ENCODE data around the gene PID1. TPM values are rescaled to one million over a fixed set of nuclear protein-coding genes. Genes with fewer than 3 reads are reported as not detected.
"Not testable (repeated sequence)": the region's sequence is repeated elsewhere in the genome, so short reads cannot be mapped to it uniquely, and the experiment has no call there.

PID1 gene
- total and polyA plus RNA-seq, 4 donors: 33.4 to 73.2 (median 50.9) TPM

DNA sequence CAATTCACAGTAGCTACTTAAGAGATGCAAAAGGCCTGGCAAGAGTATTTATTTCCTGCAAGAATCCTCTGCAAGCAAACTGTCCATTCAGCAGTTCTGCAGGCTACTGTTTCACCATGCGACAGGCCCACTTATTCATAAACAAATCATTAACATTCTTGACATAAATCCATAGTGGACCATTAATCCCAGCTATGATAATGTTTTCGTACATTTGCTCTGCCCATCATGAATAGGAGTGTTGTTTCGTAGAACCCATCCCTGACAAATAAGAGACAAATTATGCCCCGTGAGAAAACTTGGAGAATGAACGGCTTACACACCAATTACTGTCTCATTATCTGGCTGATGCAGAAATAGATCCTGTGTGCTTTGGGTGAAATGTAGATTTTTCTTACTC lies 65.4 kb downstream of the PID1 start:
- Histone ChIP-seq H3K9me3 (ENCODE audit: control insufficient read depth, insufficient read depth, low read length) (no peaks in the 10 kb centered on the region), H3K4me1 (ENCODE audit: control insufficient read depth, insufficient read depth, low read length) (peaks cover 8% of the 10 kb centered on the region), H3K27ac (ENCODE audit: low read depth, low read length) (no peak overlapping the region), H3K27me3 (ENCODE audit: control insufficient read depth, insufficient read depth, low read length) (no peaks in the 10 kb centered on the region), H3K36me3 (ENCODE audit: control insufficient read depth, insufficient read depth, low read length) (no peaks in the 10 kb centered on the region), H3K4me3 (ENCODE audit: low read depth, low read length) (no peak overlapping the region)
- peak in 5 of 6 donors; percentile 13 to 82 (median 31) for DNase-seq (ENCODE audit: low read depth in 4 of 6, low spot score in 6 of 6)
- whole genome bisulfite sequencing (ENCODE audit: insufficient coverage): 67% methylated on average over 1 of the region's 5 CpGs

DNA sequence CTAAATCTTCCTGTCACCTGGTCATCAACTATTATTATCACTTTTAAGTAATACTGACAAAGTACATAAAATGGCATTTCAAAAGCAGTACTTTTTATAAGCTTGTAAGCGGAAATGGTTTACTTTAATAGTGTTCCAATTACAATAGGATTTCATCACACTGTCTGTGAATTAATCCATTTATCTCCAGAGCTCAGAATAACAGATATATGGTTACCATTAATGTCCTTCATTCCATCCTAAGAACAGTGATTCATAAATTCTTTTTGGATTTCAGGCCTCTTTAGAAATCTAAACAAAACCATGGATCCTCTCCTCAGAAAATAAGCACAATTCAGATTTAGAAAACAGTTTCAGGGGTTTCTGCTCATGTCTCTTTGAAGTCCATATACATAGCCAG lies 68.4 kb downstream of the PID1 start:
- H3K4me3 ChIP-seq (ENCODE audit: low read depth, low read length): no peak overlapping the region
- no peak for DNase-seq (ENCODE audit: low read depth in 4 of 6, low spot score in 6 of 6)
- H3K4me1 ChIP-seq (ENCODE audit: control insufficient read depth, insufficient read depth, low read length): no peaks in the 10 kb centered on the region
- no peaks in the 10 kb centered on the region for H3K9me3 ChIP-seq (ENCODE audit: control insufficient read depth, insufficient read depth, low read length)
- H3K27ac ChIP-seq (ENCODE audit: low read depth, low read length): no peak overlapping the region
- no peaks in the 10 kb centered on the region for H3K36me3 ChIP-seq (ENCODE audit: control insufficient read depth, insufficient read depth, low read length)
- H3K27me3 ChIP-seq (ENCODE audit: control insufficient read depth, insufficient read depth, low read length): no peaks in the 10 kb centered on the region
- no CpG with 5 or more reads among the region's 1 CpG for WGBS (ENCODE audit: insufficient coverage)

DNA sequence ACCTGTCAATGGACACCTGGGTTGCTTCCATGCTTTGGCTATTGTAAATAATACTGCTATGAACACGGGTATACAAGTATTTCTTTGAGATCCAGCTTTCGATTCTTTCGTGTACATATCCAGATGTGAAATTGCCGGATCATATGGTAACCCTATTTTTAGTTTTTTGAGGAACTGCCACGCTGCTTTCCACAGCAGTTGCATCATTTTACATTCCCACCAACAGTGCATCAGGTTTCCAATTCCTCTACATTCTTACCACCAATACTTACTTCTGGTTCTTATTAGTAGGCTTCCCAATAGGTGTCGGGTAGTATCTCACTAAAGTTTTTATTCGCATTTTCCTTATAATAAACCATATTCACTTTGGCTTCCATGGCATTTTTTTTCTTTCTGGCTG lies 69.6 kb downstream of the PID1 start:
- WGBS (ENCODE audit: insufficient coverage): 98% methylated on average over 4 of the region's 7 CpGs

DNA sequence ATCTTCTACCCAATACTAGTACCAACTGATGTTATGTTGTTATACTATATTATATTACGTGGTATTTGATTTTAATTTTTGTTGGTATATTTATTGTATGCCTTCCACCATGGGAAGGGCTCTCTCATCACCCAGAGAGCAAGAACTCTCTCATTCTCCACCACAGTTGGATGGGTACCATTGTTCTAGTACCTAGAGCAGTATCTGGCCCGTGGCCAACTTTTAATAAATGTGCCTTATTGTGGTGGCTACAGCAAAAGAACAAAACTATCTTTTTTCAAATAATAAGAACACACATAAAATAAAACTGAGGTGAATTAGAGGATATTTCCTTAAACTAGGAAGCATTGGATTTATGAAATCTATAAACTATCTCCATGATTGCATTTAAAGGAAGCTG lies 71.8 kb downstream of the PID1 start:
- no peak for DNase-seq (ENCODE audit: low read depth in 4 of 6, low spot score in 6 of 6)
- H3K9me3 ChIP-seq (ENCODE audit: control insufficient read depth, insufficient read depth, low read length): no peaks in the 10 kb centered on the region
- no peak overlapping the region for H3K27ac ChIP-seq (ENCODE audit: low read depth, low read length)
- H3K4me3 ChIP-seq (ENCODE audit: low read depth, low read length): no peak overlapping the region
- H3K36me3 ChIP-seq (ENCODE audit: control insufficient read depth, insufficient read depth, low read length): no peaks in the 10 kb centered on the region
- no peaks in the 10 kb centered on the region for H3K4me1 ChIP-seq (ENCODE audit: control insufficient read depth, insufficient read depth, low read length)
- WGBS (ENCODE audit: insufficient coverage): no CpG with 5 or more reads among the region's 2 CpGs
- no peaks in the 10 kb centered on the region for H3K27me3 ChIP-seq (ENCODE audit: control insufficient read depth, insufficient read depth, low read length)

More for the DNA sequence above, 69.6 kb downstream of the PID1 start:
- H3K27me3 ChIP-seq (ENCODE audit: control insufficient read depth, insufficient read depth, low read length): no peaks in the 10 kb centered on the region
- no peaks in the 10 kb centered on the region for H3K4me1 ChIP-seq (ENCODE audit: control insufficient read depth, insufficient read depth, low read length)
- no peak for DNase-seq (ENCODE audit: low read depth in 4 of 6, low spot score in 6 of 6)
- H3K4me3 ChIP-seq (ENCODE audit: low read depth, low read length): no peak overlapping the region
- H3K36me3 ChIP-seq (ENCODE audit: control insufficient read depth, insufficient read depth, low read length): no peaks in the 10 kb centered on the region
- H3K27ac ChIP-seq (ENCODE audit: low read depth, low read length): no peak overlapping the region
- no peaks in the 10 kb centered on the region for H3K9me3 ChIP-seq (ENCODE audit: control insufficient read depth, insufficient read depth, low read length)

DNA sequence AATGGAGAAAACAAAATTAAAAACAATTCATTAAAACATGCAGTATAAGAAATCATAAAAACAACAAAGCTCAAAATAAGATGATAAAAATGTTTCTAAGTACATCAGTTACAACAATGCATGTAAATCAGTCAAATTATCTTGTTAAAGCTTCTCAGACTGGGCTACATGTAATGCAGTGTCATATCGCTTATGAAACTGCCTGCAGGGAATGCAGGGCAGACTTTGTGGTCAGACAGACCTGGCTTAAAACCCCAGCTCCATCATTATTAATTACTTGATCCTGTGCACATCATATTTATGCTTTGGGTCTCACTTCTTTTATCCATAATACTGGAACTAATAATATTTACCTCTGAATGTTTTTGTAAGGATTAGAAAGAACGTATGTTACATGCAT lies 74.6 kb downstream of the PID1 start:
- no peak for DNase-seq (ENCODE audit: low read depth in 4 of 6, low spot score in 6 of 6)
- Histone ChIP-seq H3K36me3 (ENCODE audit: control insufficient read depth, insufficient read depth, low read length) (no peaks in the 10 kb centered on the region), H3K27me3 (ENCODE audit: control insufficient read depth, insufficient read depth, low read length) (no peaks in the 10 kb centered on the region), H3K4me1 (ENCODE audit: control insufficient read depth, insufficient read depth, low read length) (no peaks in the 10 kb centered on the region), H3K27ac (ENCODE audit: low read depth, low read length) (no peak overlapping the region), H3K4me3 (ENCODE audit: low read depth, low read length) (no peak overlapping the region), H3K9me3 (ENCODE audit: control insufficient read depth, insufficient read depth, low read length) (no peaks in the 10 kb centered on the region)
- 88% methylated on average over 1 of the region's 2 CpGs for WGBS (ENCODE audit: insufficient coverage)

DNA sequence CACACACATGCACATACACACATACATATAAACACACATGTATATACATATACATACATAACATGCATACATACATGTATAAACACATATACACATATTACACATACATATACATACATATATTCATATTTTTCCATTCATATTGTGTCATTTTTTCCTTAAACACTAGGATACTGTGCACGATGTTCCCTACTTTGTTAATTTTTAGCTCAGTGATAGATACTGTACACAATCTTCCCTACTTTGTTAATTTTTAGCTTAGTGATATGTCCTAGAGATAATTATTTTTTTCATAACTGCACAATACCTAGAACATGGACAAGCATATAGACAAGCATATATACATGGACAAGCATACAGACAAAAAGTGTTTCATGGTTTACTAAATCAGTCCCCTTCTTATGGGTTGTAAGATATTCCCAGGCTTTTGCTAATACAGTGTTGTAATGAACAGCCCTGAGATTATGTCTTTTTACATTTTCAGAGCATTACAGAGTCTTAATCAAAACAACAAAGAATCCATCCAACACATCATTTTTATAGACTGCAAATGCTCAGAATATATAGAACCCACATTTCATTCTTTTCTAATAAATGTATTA lies 75.6 kb downstream of the PID1 start:
- Histone ChIP-seq H3K36me3 (ENCODE audit: control insufficient read depth, insufficient read depth, low read length) (no peaks in the 10 kb centered on the region), H3K27me3 (ENCODE audit: control insufficient read depth, insufficient read depth, low read length) (no peaks in the 10 kb centered on the region), H3K27ac (ENCODE audit: low read depth, low read length) (no peak overlapping the region), H3K4me3 (ENCODE audit: low read depth, low read length) (no peak overlapping the region), H3K4me1 (ENCODE audit: control insufficient read depth, insufficient read depth, low read length) (no peaks in the 10 kb centered on the region), H3K9me3 (ENCODE audit: control insufficient read depth, insufficient read depth, low read length) (no peaks in the 10 kb centered on the region)
- no peak for DNase-seq (ENCODE audit: low read depth in 4 of 6, low spot score in 6 of 6)
- WGBS (ENCODE audit: insufficient coverage): no CpG with 5 or more reads among the region's 1 CpG

DNA sequence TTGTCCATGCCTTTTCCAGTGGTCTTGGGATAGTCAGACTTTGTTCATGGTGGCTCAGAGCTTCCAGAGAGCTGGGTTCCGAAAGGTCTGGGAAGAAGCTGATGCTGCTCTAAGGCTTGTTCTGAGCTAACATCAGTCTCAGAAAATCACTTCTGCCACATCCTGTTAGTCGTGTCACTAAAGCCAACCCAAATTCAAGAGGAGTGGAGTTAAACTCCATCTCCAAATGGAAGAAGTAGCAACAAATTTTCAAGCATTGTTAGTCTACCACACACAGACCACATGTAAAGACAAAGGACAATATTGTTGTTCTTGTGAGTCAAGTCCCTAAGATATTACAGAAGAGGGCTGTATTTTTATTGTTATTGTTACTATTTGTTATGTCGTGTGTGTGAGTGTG lies 77.8 kb downstream of the PID1 start:
- no peak for DNase-seq (ENCODE audit: low read depth in 4 of 6, low spot score in 6 of 6)
- Histone ChIP-seq H3K9me3 (ENCODE audit: control insufficient read depth, insufficient read depth, low read length) (no peaks in the 10 kb centered on the region), H3K4me3 (ENCODE audit: low read depth, low read length) (no peak overlapping the region), H3K36me3 (ENCODE audit: control insufficient read depth, insufficient read depth, low read length) (no peaks in the 10 kb centered on the region), H3K4me1 (ENCODE audit: control insufficient read depth, insufficient read depth, low read length) (no peaks in the 10 kb centered on the region), H3K27ac (ENCODE audit: low read depth, low read length) (no peak overlapping the region), H3K27me3 (ENCODE audit: control insufficient read depth, insufficient read depth, low read length) (no peaks in the 10 kb centered on the region)
- WGBS (ENCODE audit: insufficient coverage): 100% methylated on average over 1 of the region's 3 CpGs

DNA sequence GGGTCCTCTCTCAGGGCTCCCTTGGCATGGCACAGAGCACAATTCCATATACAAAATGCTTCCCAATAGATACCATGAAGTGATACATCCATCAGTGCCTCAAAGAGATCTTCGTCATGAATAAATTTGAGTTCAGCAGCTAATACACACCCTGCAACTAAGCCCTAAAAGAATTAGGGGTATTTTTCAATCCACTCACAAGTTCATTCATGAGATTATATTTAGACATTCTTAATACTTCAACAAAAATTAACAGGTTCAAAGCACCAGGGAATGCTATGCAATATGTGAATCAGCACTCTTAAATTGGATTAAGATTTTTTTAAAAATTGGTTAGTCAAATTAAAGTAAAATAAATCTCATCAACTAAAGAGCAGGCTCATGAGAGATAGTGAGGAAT lies 79.7 kb downstream of the PID1 start:
- peaks cover 2% of the 10 kb centered on the region for H3K9me3 ChIP-seq (ENCODE audit: control insufficient read depth, insufficient read depth, low read length)
- H3K27me3 ChIP-seq (ENCODE audit: control insufficient read depth, insufficient read depth, low read length): no peaks in the 10 kb centered on the region
- WGBS (ENCODE audit: insufficient coverage): no CpG with 5 or more reads among the region's 1 CpG
- DNase-seq (ENCODE audit: low read depth in 4 of 6, low spot score in 6 of 6): no peak
- H3K27ac ChIP-seq (ENCODE audit: low read depth, low read length): no peak overlapping the region
- H3K4me3 ChIP-seq (ENCODE audit: low read depth, low read length): no peak overlapping the region
- no peaks in the 10 kb centered on the region for H3K4me1 ChIP-seq (ENCODE audit: control insufficient read depth, insufficient read depth, low read length)
- H3K36me3 ChIP-seq (ENCODE audit: control insufficient read depth, insufficient read depth, low read length): no peaks in the 10 kb centered on the region

DNA sequence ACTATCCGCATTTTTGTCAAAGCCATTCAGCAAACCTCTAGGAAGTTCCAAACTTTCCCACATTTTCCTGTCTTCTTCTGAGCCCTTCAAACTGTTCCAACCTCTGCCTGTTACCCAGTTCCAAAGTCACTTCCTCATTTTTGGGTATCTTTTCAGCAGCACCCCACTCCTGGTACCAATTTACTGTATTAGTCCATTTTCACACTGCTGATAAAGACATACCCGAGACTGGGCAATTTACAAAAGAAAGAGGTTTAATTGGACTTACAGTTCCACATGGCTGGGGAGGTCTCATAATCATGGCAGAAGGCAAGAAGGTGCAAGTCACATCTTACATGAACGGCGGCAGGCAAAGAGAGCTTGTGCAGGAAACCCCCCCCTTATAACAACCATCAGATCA lies 84.0 kb downstream of the PID1 start:
- not testable (repeated sequence) for DNase-seq (ENCODE audit: low read depth in 4 of 6, low spot score in 6 of 6)
- WGBS (ENCODE audit: insufficient coverage): 35% methylated on average over 1 of the region's 4 CpGs

DNA sequence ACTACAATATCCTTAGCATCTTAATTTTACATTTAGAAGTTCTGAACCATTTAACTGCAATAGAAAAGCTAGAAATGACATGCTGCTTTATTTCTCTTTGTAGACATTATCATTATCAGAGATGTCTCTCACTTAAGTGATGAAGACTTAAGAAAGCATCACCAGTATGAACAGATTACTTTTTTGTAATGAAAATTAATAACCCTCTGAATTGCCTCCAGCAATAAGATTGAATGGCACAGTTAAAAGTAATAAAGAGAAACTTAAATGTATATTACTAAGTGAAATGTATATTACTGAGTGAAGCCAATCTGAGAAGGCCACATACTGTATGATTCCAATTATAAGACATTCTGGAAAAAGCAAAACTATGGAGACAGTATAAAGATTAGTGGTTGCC lies 89.4 kb downstream of the PID1 start:
- H3K4me1 ChIP-seq (ENCODE audit: control insufficient read depth, insufficient read depth, low read length): no peaks in the 10 kb centered on the region
- no peaks in the 10 kb centered on the region for H3K36me3 ChIP-seq (ENCODE audit: control insufficient read depth, insufficient read depth, low read length)
- no peak overlapping the region for H3K4me3 ChIP-seq (ENCODE audit: low read depth, low read length)
- H3K9me3 ChIP-seq (ENCODE audit: control insufficient read depth, insufficient read depth, low read length): no peaks in the 10 kb centered on the region
- peak in 1 of 6 donors; percentile 61 for DNase-seq (ENCODE audit: low read depth in 4 of 6, low spot score in 6 of 6)
- no peak overlapping the region for H3K27ac ChIP-seq (ENCODE audit: low read depth, low read length)
- no peaks in the 10 kb centered on the region for H3K27me3 ChIP-seq (ENCODE audit: control insufficient read depth, insufficient read depth, low read length)

More for the DNA sequence above, 84.0 kb downstream of the PID1 start:
- not testable (repeated sequence) for H3K9me3 ChIP-seq (ENCODE audit: control insufficient read depth, insufficient read depth, low read length); H3K4me3 ChIP-seq (ENCODE audit: low read depth, low read length); H3K27me3 ChIP-seq (ENCODE audit: control insufficient read depth, insufficient read depth, low read length); H3K36me3 ChIP-seq (ENCODE audit: control insufficient read depth, insufficient read depth, low read length); H3K27ac ChIP-seq (ENCODE audit: low read depth, low read length); H3K4me1 ChIP-seq (ENCODE audit: control insufficient read depth, insufficient read depth, low read length)

Measured in spinal cord (tissue), 10 donors.